ENCODE measurements around the gene SLAIN2.

GRCh38 chr4:48369771-48370170, 28.4 kb downstream of the SLAIN2 start:
- TF ChIP-seq, protein P1, sequence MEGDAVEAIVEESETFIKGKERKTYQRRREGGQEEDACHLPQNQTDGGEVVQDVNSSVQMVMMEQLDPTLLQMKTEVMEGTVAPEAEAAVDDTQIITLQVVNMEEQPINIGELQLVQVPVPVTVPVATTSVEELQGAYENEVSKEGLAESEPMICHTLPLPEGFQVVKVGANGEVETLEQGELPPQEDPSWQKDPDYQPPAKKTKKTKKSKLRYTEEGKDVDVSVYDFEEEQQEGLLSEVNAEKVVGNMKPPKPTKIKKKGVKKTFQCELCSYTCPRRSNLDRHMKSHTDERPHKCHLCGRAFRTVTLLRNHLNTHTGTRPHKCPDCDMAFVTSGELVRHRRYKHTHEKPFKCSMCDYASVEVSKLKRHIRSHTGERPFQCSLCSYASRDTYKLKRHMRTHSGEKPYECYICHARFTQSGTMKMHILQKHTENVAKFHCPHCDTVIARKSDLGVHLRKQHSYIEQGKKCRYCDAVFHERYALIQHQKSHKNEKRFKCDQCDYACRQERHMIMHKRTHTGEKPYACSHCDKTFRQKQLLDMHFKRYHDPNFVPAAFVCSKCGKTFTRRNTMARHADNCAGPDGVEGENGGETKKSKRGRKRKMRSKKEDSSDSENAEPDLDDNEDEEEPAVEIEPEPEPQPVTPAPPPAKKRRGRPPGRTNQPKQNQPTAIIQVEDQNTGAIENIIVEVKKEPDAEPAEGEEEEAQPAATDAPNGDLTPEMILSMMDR (IDR thresholded peaks at IDR 0.05), result no peak
- TF ChIP-seq POLR2A (IDR thresholded peaks at IDR 0.05), result no peak

Data from transverse colon (tissue), 3 donors.